IMR-90 (cell line): ENCODE measurements around the gene ERN1. TPM values are rescaled to one million over a fixed set of nuclear protein-coding genes. Genes with fewer than 3 reads are reported as not detected.

Experiments
- ATAC-seq: fragments of 200-7000 bp; cut with Tn5 transposase; 2 replicates; pipeline ENCODE4 v1.9.1; 2020; ENCODE audit warnings: low read depth, mild to moderate bottlenecking, moderate library complexity
- BruUV-seq: library from RNA; stranded (reverse); fragments of 400-500 nt; replicated peaks from 2 replicates; lab custom pipeline; 2021; lab: Mats Ljungman, UMichigan
- CTCF ChIA-PET: fragments of 300-600 bp; formaldehyde crosslinking; extraction: SDS; loops from one replicate; lab custom pipeline; 2021; ENCODE audit warnings: antibody characterized with exemption; lab: Yijun Ruan, JAX
- POLR2A ChIA-PET: fragments of 300-600 bp; sonication (Branson Sonifier 250); formaldehyde crosslinking; loops from one replicate; lab custom pipeline; 2022; ENCODE audit warnings: antibody characterized with exemption; ENCODE audit not compliant: unreplicated experiment; lab: Charles Lee
- DNase-seq: peaks from one replicate; pipeline ENCODE4 v3.0.0; 2013
- H2AFZ ChIP-seq: replicated peaks from 2 replicates; pipeline ENCODE3; 2013; ENCODE audit warnings: low read length, mild to moderate bottlenecking; ENCODE audit not compliant: poor library complexity
- H2AK5ac ChIP-seq: 2 replicates; pipeline ENCODE4 v1.6.1; 2013; ENCODE audit warnings: low read depth, low read length, inconsistent platforms
- H2AK9ac ChIP-seq: replicated peaks from 2 replicates; pipeline ENCODE3; 2013; ENCODE audit warnings: mild to moderate bottlenecking, low read depth, low read length, moderate library complexity; ENCODE audit not compliant: poor library complexity
- H2BK120ac ChIP-seq: 2 replicates; pipeline ENCODE4 v1.6.1; 2013; ENCODE audit warnings: low read depth, low read length, inconsistent platforms
- H2BK15ac ChIP-seq: 3 replicates; pipeline ENCODE4 v1.6.1; 2013; ENCODE audit warnings: low read depth, low read length, inconsistent platforms
- H2BK20ac ChIP-seq: 2 replicates; pipeline ENCODE4 v1.6.1; 2013; ENCODE audit warnings: low read depth, mild to moderate bottlenecking, inconsistent platforms, low read length, moderate library complexity
- H2BK5ac ChIP-seq: 2 replicates; pipeline ENCODE4 v1.6.1; 2013; ENCODE audit warnings: mild to moderate bottlenecking, low read depth, low read length, inconsistent platforms; ENCODE audit not compliant: poor library complexity, severe bottlenecking
- H3K14ac ChIP-seq: replicated peaks from 2 replicates; pipeline ENCODE4 v1.6.1; 2013; ENCODE audit warnings: low read depth, low read length, inconsistent platforms
- H3K18ac ChIP-seq: 2 replicates; pipeline ENCODE4 v1.6.1; 2013; ENCODE audit warnings: low read depth, low read length, control low read depth
- H3K23ac ChIP-seq: 2 replicates; pipeline ENCODE4 v1.6.1; 2013; ENCODE audit warnings: low read depth, low read length, inconsistent platforms
- H3K27ac ChIP-seq: 2 replicates; pipeline ENCODE4 v1.5.1; 2013; ENCODE audit warnings: mild to moderate bottlenecking, control low read depth, low read length; ENCODE audit not compliant: insufficient read depth
- H3K27me3 ChIP-seq: 2 replicates; pipeline ENCODE4 v1.6.1; 2013; ENCODE audit warnings: low read length; ENCODE audit not compliant: control insufficient read depth, insufficient read depth
- H3K36me3 ChIP-seq: 2 replicates; pipeline ENCODE4 v1.6.1; 2013; ENCODE audit warnings: low read length, mixed read lengths; ENCODE audit not compliant: control insufficient read depth, insufficient read depth
- H3K4ac ChIP-seq: 2 replicates; pipeline ENCODE4 v1.6.1; 2013; ENCODE audit warnings: low read depth, low read length, inconsistent platforms
- H3K4me1 ChIP-seq: 2 replicates; pipeline ENCODE4 v1.6.1; 2013; ENCODE audit warnings: low read length, mixed read lengths; ENCODE audit not compliant: control insufficient read depth, insufficient read depth
- H3K4me2 ChIP-seq: 2 replicates; pipeline ENCODE4 v1.6.1; 2013; ENCODE audit warnings: low read depth, mild to moderate bottlenecking, control low read depth, low read length, moderate library complexity
- H3K4me3 ChIP-seq: 2 replicates; pipeline ENCODE4 v1.5.1; 2013; ENCODE audit warnings: low read depth, mild to moderate bottlenecking, control low read depth, low read length, moderate library complexity; ENCODE audit not compliant: insufficient read depth
- H3K56ac ChIP-seq: 2 replicates; pipeline ENCODE4 v1.6.1; 2013; ENCODE audit warnings: low read length, inconsistent platforms; ENCODE audit not compliant: insufficient read depth; ENCODE audit errors: extremely low read depth
- H3K79me1 ChIP-seq, 2 experiments: 2 replicates each; pipeline ENCODE4 v1.6.1; 2013; ENCODE audit warnings: low read length in 2 of 2, inconsistent platforms in 1 of 2, low read depth in 1 of 2
- H3K9ac ChIP-seq: 2 replicates; pipeline ENCODE4 v1.6.1; 2013; ENCODE audit warnings: low read depth, low read length, control low read depth
- H3K9me1 ChIP-seq: 2 replicates; pipeline ENCODE4 v1.6.1; 2013; ENCODE audit warnings: low read length, inconsistent platforms; ENCODE audit not compliant: insufficient read depth
- H3K9me3 ChIP-seq: 2 replicates; pipeline ENCODE4 v1.6.1; 2013; ENCODE audit warnings: low read length; ENCODE audit not compliant: control insufficient read depth, insufficient read depth
- H4K20me1 ChIP-seq: 2 replicates; pipeline ENCODE4 v1.6.1; 2013; ENCODE audit warnings: low read length, inconsistent platforms; ENCODE audit not compliant: insufficient read depth
- H4K5ac ChIP-seq: 2 replicates; pipeline ENCODE4 v1.6.1; 2013; ENCODE audit warnings: mild to moderate bottlenecking, low read depth, low read length, control low read depth
- H4K8ac ChIP-seq, 2 experiments: 2 replicates each; pipeline ENCODE4 v1.6.1; 2013; ENCODE audit warnings: low read depth in 2 of 2, low read length in 2 of 2, control low read depth in 1 of 2, inconsistent platforms in 1 of 2
- H4K91ac ChIP-seq: 2 replicates; pipeline ENCODE4 v1.6.1; 2013; ENCODE audit warnings: low read depth, low read length, inconsistent platforms; ENCODE audit not compliant: insufficient read depth
- BHLHE40 ChIP-seq: fragments of 150-350 bp; IDR thresholded peaks from 2 replicates; pipeline ENCODE4 v1.6.1; 2016; ENCODE audit warnings: mild to moderate bottlenecking, low read depth, low read length
- CEBPB ChIP-seq: IDR thresholded peaks from 2 replicates; pipeline ENCODE4 v1.6.1; 2012; ENCODE audit warnings: low read depth, low read length, improper control_type of control experiment
- CHD1 ChIP-seq: IDR thresholded peaks from 2 replicates; pipeline ENCODE4 v1.6.1; 2012; ENCODE audit warnings: low read depth, low read length, improper control_type of control experiment
- CTCF ChIP-seq: conservative IDR thresholded peaks from 2 replicates; pipeline ENCODE4 v1.5.1; 2012; ENCODE audit warnings: mild to moderate bottlenecking, low read depth, low read length, improper control_type of control experiment
- ELK1 ChIP-seq: fragments of 150-350 bp; IDR thresholded peaks from 2 replicates; pipeline ENCODE4 v1.6.1; 2016; ENCODE audit warnings: low read depth, mild to moderate bottlenecking, low read length, moderate library complexity, borderline replicate concordance
- FOS ChIP-seq: fragments of 150-350 bp; IDR thresholded peaks from 2 replicates; pipeline ENCODE4 v1.6.1; 2016; ENCODE audit warnings: low read depth, low read length
- MAFK ChIP-seq: IDR thresholded peaks from 2 replicates; pipeline ENCODE4 v1.6.1; 2012; ENCODE audit warnings: low read depth, low read length, improper control_type of control experiment
- MAZ ChIP-seq: IDR thresholded peaks from 2 replicates; pipeline ENCODE4 v1.6.1; 2012; ENCODE audit warnings: low read depth, mild to moderate bottlenecking, low read length, improper control_type of control experiment, moderate library complexity, borderline replicate concordance
- MXI1 ChIP-seq: IDR thresholded peaks from 2 replicates; pipeline ENCODE4 v1.6.1; 2012; ENCODE audit warnings: low read depth, mild to moderate bottlenecking, low read length, moderate library complexity, borderline replicate concordance
- NFE2L2 ChIP-seq: fragments of 150-350 bp; IDR thresholded peaks from 2 replicates; pipeline ENCODE4 v1.6.1; 2016; ENCODE audit warnings: low read depth, mild to moderate bottlenecking, low read length
- POLR2A ChIP-seq: IDR thresholded peaks from 2 replicates; pipeline ENCODE4 v1.6.1; 2012; ENCODE audit warnings: mild to moderate bottlenecking, low read depth, low read length
- RAD21 ChIP-seq: IDR thresholded peaks from 2 replicates; pipeline ENCODE4 v1.6.1; 2012; ENCODE audit warnings: low read length, improper control_type of control experiment
- RCOR1 ChIP-seq: IDR thresholded peaks from 2 replicates; pipeline ENCODE4 v1.6.1; 2012; ENCODE audit warnings: mild to moderate bottlenecking, low read length, improper control_type of control experiment; ENCODE audit not compliant: insufficient replicate concordance
- RFX5 ChIP-seq: IDR thresholded peaks from 2 replicates; pipeline ENCODE4 v1.8.0; 2012; ENCODE audit warnings: low read depth, mild to moderate bottlenecking, low read length, moderate library complexity
- USF2 ChIP-seq: fragments of 150-350 bp; IDR thresholded peaks from 2 replicates; pipeline ENCODE4 v1.6.1; 2017; ENCODE audit warnings: mild to moderate bottlenecking, antibody characterized with exemption, low read length, low read depth
- WGBS, 2 experiments: methylation state at CpG; one replicate each; pipeline versions ENCODE4 v1.1.5 to v1.1.7; 2013; ENCODE audit warnings: missing lambda C conversion rate in 2 of 2; ENCODE audit not compliant: insufficient read length in 1 of 2; ENCODE audit errors: extremely low coverage in 2 of 2; 5-methylcytosine and 5-hydroxymethylcytosine counted together
- dilution Hi-C: fragments of 300-500 bp; cut with HindIII; formaldehyde crosslinking; loops from one replicate; pipeline ENCODE4 v1.14.3; 2018; ENCODE audit warnings: low sequenced_read_pairs; ENCODE audit not compliant: unreplicated experiment
- in situ Hi-C: fragments of 300-500 bp; cut with MboI; formaldehyde crosslinking; loops from 3 replicates; pipeline ENCODE4 v1.14.3; 2019; ENCODE audit warnings: low sequenced_read_pairs, inconsistent platforms, mixed read lengths
- intact Hi-C: fragments of 100-400 bp; cut with micrococcal nuclease; formaldehyde crosslinking; loops from 2 replicates; pipeline ENCODE4 v1.10.0; 2022
- polyA plus RNA-seq, 3 experiments: library from polyadenylated mRNA; depleted of rRNA; stranded (reverse); fragments of >200 nt; gene quantifications; 2 replicates each; pipeline ENCODE4 v1.2.3, GENCODE V29; 2012; ENCODE audit warnings: low replicate concordance in 1 of 3
- total RNA-seq: library from RNA; depleted of rRNA; stranded (reverse); fragments of >200 nt; gene quantifications from 2 replicates; pipeline ENCODE4 v1.2.3, GENCODE V29; 2012

The ERN1 gene
- total and polyA plus RNA-seq, 2 of the 4 experiments (the other 2 are of a cell fraction) = 2.7 to 4.1 TPM

- H3K27ac ChIP-seq = no peak overlapping the region
- no peak overlapping the region for H3K23ac ChIP-seq
- no peaks in the 10 kb centered on the region; the same call in 1 of the 2 replicates for H3K4me1 ChIP-seq
- H2AFZ ChIP-seq = no peak overlapping the region
- no peak overlapping the region for H2AK9ac ChIP-seq
- intact Hi-C loops = no loop called here
- peaks cover 16% of the 10 kb centered on the region for H3K27me3 ChIP-seq
- H3K9ac ChIP-seq = no peak overlapping the region
- no peak overlapping the region for H2BK120ac ChIP-seq
- H3K36me3 ChIP-seq = no peaks in the 10 kb centered on the region
- H4K5ac ChIP-seq = no peak overlapping the region
- H4K8ac ChIP-seq = no peak overlapping the region
- peaks cover 4% of the 10 kb centered on the region; the same call in 1 of the 2 replicates for H3K9me1 ChIP-seq
- DNase-seq (no peak), ATAC-seq (no peak)
- H3K14ac ChIP-seq = no peak overlapping the region
- no peak overlapping the region for H3K4me2 ChIP-seq
- H2BK15ac ChIP-seq = no peak overlapping the region
- dilution Hi-C loops = no loop called here
- no peak overlapping the region for H3K4ac ChIP-seq
- 65% methylated on average over 4 of the region's 13 CpGs; no CpG with 5 or more reads in 1 of the 2 experiments for WGBS, 2 experiments
- H3K56ac ChIP-seq = no peak overlapping the region
- H4K20me1 ChIP-seq = no peaks in the 10 kb centered on the region
- no peak overlapping the region for H3K4me3 ChIP-seq
- CTCF ChIA-PET = interaction anchor here (0.6 to 1.4 kb wide), 3 partner anchors 11 to 104 kb away, joined by 3 to 6 read pairs (median 3); no protein-coding TSS in a partner anchor
- no TSS peak for BruUV-seq
- H2BK5ac ChIP-seq = no peak overlapping the region
- no peak overlapping the region for H2AK5ac ChIP-seq
- no peak overlapping the region for H3K18ac ChIP-seq
- in situ Hi-C loops = no loop called here
- no peak overlapping the region for H4K91ac ChIP-seq
- no peak overlapping the region for H2BK20ac ChIP-seq
- H3K79me1 ChIP-seq = no peaks in the 10 kb centered on the region
- POLR2A ChIA-PET = no interaction called here
- no peaks in the 10 kb centered on the region for H3K9me3 ChIP-seq
- no peak for TF ChIP-seq CEBPB
- no peak for TF ChIP-seq ELK1
- TF ChIP-seq MAFK = no peak
- no peak for TF ChIP-seq MXI1
- no peak for TF ChIP-seq FOS
- no peak for TF ChIP-seq RAD21
- no peak for TF ChIP-seq RFX5
- no peak for TF ChIP-seq USF2
- TF ChIP-seq BHLHE40 = no peak
- no peak for TF ChIP-seq RCOR1
- no peak for TF ChIP-seq NFE2L2
- no peak for TF ChIP-seq POLR2A
- no peak for TF ChIP-seq CHD1
- TF ChIP-seq MAZ = no peak
- no peak for TF ChIP-seq CTCF
These were observed 123.4 kb downstream of the ERN1 start for GRCh38 chr17:64006361-64007088.
